HS-5 (cell line): ENCODE data around the gene RASL11A.
"Not testable (repeated sequence)": the region's sequence is repeated elsewhere in the genome, so short reads cannot be mapped to it uniquely, and the experiment has no call there.

Experiments used
- DNase-seq: peaks from one replicate; pipeline ENCODE4 v3.0.0-alpha.2; 2012; ENCODE audit warnings: low read depth

Gene RASL11A

GRCh38 chr13:27270594-27271520, at the start of gene RASL11A:
Gene RASL11A (plus strand): TSS chr13:27270830. CDS start chr13:27270945, 115 bp downstream.
- no peak for DNase-seq

- not testable (repeated sequence) for DNase-seq
Observed at GRCh38 chr13:27222100-27222499, 48.5 kb upstream of the RASL11A start.

DNA sequence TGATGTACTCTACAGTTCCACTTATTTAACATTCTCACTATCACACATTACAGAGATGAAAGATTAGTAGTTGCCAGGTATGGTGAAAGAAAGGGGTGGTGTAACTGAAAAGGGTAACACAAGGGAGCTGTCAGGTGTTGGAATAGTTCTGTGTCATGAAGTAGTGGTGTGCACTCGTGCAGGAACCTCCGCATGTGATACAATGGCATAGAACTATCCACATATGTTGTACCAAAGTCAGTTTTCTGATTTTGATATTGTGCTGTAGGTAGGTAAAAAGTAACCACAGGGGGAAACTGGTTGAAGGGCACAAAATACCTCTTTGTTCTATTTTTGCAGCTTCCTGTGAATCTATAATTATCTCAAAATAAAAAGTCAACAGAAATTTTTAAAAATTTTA, 43.6 kb upstream of the RASL11A start:
- no peak for DNase-seq

GRCh38 chr13:27228131-27228530, 42.5 kb upstream of the RASL11A start:
- no peak for DNase-seq

DNA sequence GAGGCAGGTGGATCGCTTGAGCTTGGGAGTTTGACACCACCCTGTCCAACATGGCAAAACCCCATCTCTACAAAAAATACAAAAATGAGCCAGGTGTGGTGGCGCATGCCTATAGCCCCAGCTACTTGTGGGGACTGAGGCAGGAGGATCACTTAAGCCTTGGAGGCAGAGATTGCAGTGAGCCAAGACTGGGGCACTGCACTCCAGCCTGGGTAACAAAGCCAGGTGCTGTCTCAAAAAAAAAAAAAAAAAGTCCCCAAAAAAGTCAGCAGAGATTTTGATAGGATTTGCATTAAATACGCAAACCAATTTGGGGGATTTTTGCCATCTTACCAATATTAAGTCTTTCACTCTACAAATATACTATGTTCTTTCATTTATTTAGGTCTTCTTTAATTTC, 41.0 kb upstream of the RASL11A start:
- no peak for DNase-seq

GRCh38 chr13:27233964-27234363, 36.7 kb upstream of the RASL11A start:
- DNase-seq = no peak

DNA sequence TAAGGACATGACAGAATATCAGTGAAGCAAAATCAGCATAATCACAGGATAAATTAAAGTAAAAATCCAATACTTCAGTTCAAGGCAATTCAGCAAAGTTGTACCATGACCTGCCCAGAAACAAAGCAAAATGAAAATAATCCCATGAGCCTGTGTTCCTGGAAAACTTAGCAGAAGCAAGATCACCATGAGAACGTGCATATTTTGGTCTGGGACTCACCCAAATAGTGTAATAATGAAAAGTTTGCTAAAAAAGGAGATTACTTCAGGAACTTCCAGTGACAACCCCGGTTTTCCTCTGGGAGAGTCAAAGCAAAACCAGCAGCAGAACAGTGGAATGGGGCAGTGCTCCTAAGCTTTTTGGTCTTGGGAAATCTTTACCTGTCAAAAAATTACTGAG, 34.2 kb upstream of the RASL11A start:
- DNase-seq = no peak

DNA sequence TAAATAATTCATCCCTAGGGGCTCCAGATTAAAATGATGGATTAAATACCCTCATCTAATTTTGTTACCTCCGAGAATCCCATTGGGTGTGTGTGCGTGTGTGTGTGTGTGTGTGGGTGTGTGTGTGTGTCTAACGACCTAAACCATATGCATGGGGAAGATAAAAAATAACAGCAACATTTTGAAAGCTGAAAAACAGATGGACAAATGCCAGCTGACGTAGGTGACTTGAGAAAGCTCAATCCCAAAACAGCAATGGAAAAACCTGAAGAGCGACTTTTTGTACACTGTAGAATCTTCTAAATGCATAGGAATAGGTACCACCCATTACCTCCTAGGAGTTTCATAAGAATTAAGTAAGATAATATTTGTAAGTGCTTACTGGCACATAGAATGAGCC, 27.9 kb upstream of the RASL11A start:
- no peak for DNase-seq

DNA sequence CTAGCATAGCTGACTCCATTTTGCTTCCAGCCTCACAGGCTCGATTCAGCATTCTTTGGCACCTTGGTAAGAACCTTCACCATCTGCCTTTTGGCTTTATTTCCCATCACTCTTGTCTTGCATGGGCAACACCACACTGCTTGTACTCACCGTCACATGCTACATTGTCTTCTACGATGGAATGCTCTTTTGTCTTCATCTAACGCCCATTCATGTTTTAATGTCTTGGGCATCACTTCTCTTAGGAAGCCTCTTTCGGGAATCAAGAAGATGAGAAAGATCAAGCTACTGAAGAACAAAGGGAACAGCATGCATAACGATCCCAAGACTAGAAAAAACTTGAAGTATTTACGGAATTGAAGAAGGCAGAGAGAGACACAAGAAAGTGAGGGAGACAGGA, 25.0 kb upstream of the RASL11A start:
- no peak for DNase-seq

- DNase-seq = no peak
Observed at GRCh38 chr13:27250833-27251165, 19.8 kb upstream of the RASL11A start.

DNA sequence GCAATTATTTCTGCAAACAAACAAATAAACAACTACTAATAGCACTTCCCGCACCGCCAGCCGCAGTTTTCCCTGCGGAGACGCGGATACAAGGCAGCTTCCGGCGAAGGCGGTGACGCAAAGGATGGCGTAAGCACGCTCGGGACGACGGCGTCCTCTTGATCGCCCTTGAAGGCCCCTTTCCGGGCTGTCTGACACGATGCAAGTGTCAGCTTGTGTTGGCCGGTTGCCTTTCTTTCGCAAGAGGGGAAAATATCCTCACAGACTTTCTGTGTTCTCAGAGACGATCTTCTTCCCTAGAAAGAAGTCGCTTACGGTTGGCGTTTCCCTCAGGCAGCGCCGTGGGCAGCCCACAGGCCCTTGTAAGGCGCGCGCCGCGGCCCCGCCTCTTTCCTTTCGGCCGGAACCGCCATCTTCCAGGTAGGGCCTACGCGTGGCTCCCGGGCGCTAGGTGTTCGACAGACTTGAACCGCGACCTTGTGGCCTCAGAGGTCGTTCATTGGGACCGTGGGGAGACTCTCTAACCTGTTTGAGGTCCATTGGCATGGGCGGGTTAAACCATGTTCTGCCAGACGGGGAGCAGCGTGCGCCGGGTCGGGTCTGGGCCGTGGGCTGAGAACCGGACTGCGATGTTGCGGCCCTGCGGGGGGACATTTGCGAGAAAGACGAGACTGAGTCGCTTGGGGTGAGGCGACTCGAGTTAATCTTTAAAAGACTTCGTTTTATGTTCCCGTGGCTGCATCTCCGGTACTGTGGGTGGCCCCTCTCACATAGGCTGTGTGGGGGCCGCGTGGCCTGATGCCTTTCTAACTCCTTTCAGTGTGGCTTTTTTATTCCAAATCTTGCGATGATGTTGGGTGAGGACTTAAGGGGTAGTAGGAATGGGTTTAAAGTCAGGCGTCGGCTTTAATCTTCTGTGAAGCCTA, 19.2 kb upstream of the RASL11A start, which contains the start of gene RPL21:
Gene RPL21, plus strand, starts transcription at position 393 of the 926 bp plus-strand sequence. CDS start 2,219 bp downstream, outside the sequence.
- peak; percentile 82 for DNase-seq

GRCh38 chr13:27252467-27252866, 18.2 kb upstream of the RASL11A start:
- DNase-seq = no peak

GRCh38 chr13:27257233-27257568, 13.4 kb upstream of the RASL11A start:
- DNase-seq = no peak

GRCh38 chr13:27257648-27258253, 12.9 kb upstream of the RASL11A start:
- no peak for DNase-seq

GRCh38 chr13:27258637-27259386, 11.8 kb upstream of the RASL11A start:
- no peak for DNase-seq

DNA sequence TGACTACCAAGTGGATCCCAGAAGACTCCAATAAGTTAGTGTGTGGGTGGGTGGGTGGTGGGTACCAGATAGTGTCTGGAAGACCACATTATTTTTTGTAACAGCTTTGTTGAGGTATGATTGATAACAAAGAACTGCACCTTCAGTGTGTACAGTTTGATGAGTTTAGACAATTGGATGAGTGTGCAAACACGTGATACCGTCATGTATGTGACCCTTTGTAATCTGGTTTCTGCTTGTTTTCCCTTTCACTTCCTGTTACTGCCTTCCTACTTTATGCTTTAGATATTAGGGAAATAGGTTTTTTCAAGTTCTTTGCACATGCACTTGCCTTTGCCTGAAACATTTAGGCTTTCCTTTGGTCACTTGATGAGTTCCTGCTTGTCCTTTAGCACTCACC, 10.8 kb upstream of the RASL11A start:
- no peak for DNase-seq

GRCh38 chr13:27261396-27261795, 9.2 kb upstream of the RASL11A start:
- DNase-seq = no peak

GRCh38 chr13:27263438-27263837, 7.2 kb upstream of the RASL11A start:
- DNase-seq = no peak

- DNase-seq = no peak
Observed at GRCh38 chr13:27264181-27264580, 6.4 kb upstream of the RASL11A start.

- no peak for DNase-seq
Observed at GRCh38 chr13:27264648-27265047, 6.0 kb upstream of the RASL11A start.

DNA sequence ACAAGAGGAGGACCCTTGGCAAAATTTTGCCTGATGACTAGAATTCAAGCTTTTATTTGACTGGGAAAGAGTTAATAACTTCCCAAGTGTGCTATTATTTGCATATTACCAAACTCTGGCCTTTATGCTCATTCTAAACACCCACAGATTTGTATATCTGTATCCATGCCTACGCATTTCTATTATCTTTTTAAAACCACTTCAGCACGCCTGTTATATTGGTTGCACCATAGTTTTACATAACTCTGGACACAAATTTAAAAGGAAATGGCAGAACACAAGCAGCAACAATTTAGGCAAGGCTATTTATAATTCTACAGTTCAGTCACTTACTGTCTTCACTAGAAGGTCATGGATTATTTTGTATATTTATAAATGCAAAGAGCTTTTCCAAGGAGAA, 3.7 kb upstream of the RASL11A start:
- no peak for DNase-seq

GRCh38 chr13:27267596-27267995, 3.0 kb upstream of the RASL11A start:
- DNase-seq = no peak
